ENCODE data around the gene CDKL4. TPM values are rescaled to one million over a fixed set of nuclear protein-coding genes. Genes with fewer than 3 reads are reported as not detected.
"Not testable (repeated sequence)": the region's sequence is repeated elsewhere in the genome, so short reads cannot be mapped to it uniquely, and the experiment has no call there.

Gene CDKL4
- total and polyA plus RNA-seq, 10 donors = 0.22 to 1.8 (median 0.95) TPM; not detected in 3

DNA sequence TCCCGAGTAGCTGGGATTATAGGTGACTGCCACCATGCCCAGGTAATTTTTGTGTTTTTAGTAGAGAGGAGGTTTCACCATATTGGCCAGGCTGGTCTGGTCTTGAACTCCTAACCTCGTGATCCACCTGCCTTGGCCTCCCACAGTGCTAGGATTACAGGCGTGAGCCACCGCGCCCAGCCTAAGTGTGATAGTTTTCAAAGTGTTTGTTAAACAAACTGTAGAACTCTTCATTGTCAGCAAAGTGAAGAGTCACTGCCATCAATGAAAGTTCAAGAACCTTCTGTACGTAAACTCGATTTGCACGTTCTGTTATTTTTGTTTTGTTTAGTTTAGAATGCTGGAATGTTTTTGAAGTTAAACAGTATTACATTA is 104.9 kb downstream of the CDKL4 start:
- H3K4me3 ChIP-seq = no peak overlapping the region
- DNase-seq = no peak
- H3K36me3 ChIP-seq = no peaks in the 10 kb centered on the region
- 92 to 96% (median 95%) methylated on average over 8 of the region's 8 CpGs for WGBS, 5 donors
- peaks cover 0 to 60% (median 38%) of the 10 kb centered on the region in 6 donors for H3K4me1 ChIP-seq
- TF ChIP-seq, protein P1, sequence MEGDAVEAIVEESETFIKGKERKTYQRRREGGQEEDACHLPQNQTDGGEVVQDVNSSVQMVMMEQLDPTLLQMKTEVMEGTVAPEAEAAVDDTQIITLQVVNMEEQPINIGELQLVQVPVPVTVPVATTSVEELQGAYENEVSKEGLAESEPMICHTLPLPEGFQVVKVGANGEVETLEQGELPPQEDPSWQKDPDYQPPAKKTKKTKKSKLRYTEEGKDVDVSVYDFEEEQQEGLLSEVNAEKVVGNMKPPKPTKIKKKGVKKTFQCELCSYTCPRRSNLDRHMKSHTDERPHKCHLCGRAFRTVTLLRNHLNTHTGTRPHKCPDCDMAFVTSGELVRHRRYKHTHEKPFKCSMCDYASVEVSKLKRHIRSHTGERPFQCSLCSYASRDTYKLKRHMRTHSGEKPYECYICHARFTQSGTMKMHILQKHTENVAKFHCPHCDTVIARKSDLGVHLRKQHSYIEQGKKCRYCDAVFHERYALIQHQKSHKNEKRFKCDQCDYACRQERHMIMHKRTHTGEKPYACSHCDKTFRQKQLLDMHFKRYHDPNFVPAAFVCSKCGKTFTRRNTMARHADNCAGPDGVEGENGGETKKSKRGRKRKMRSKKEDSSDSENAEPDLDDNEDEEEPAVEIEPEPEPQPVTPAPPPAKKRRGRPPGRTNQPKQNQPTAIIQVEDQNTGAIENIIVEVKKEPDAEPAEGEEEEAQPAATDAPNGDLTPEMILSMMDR (IDR thresholded peaks at IDR 0.05 in 8 of 11, conservative IDR thresholded peaks at IDR 0.05 in 3 of 11) = no peak
- H3K27ac ChIP-seq = no peak overlapping the region
- no peaks in the 10 kb centered on the region for H3K9me3 ChIP-seq
- H3K27me3 ChIP-seq (replicated peaks in 1 of 7) = no peaks in the 10 kb centered on the region
- intact Hi-C loops (cut with DNase I; ENCODE audit: low total_unique reads) = no loop called here

- H3K9me3 ChIP-seq; H3K4me3 ChIP-seq; H3K27ac ChIP-seq; H3K36me3 ChIP-seq; DNase-seq; H3K27me3 ChIP-seq (replicated peaks in 1 of 7); intact Hi-C loops (cut with DNase I; ENCODE audit: low total_unique reads): not testable (repeated sequence)
- 94 to 97% (median 95%) methylated on average over 18 of the region's 18 CpGs for WGBS, 5 donors
- H3K4me1 ChIP-seq = peaks cover 0 to 58% (median 33%) of the 10 kb centered on the region in 6 donors
These were observed 105.5 kb downstream of the CDKL4 start for GRCh38 chr2:39138187-39138836.

DNA sequence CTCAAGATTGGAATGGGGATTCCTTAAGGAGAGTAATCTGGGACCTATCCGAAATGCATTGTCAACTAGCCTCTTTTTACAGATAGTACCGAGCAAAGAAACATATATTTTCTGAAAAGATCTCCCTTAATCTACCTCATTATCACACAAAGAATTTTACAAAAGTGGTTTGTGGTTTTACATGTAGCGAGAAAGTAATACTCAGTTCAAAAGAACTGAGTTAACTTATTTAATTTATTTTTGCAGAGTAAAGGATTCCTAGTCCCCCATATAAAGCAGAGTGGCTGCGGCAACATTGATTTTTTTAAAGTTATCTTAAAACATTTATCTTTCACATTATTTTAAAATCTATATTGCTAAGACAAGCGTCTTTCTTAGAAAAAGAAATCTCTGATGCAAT is 107.0 kb downstream of the CDKL4 start:
- TF ChIP-seq POLR2A (IDR thresholded peaks at IDR 0.05) (no peak), POLR2AphosphoS5 (IDR thresholded peaks at IDR 0.05) (no peak)
- no peak for DNase-seq
- no peak overlapping the region for H3K27ac ChIP-seq
- H3K27me3 ChIP-seq (replicated peaks in 1 of 7) = no peaks in the 10 kb centered on the region
- intact Hi-C loops (cut with DNase I; ENCODE audit: low total_unique reads) = no loop called here
- H3K36me3 ChIP-seq = no peaks in the 10 kb centered on the region
- H3K4me3 ChIP-seq = no peak overlapping the region
- peaks cover 0 to 48% (median 25%) of the 10 kb centered on the region in 6 donors for H3K4me1 ChIP-seq
- 55 to 78% (median 74%) methylated on average over 5 of the region's 5 CpGs for WGBS, 5 donors
- H3K9me3 ChIP-seq = no peaks in the 10 kb centered on the region

DNA sequence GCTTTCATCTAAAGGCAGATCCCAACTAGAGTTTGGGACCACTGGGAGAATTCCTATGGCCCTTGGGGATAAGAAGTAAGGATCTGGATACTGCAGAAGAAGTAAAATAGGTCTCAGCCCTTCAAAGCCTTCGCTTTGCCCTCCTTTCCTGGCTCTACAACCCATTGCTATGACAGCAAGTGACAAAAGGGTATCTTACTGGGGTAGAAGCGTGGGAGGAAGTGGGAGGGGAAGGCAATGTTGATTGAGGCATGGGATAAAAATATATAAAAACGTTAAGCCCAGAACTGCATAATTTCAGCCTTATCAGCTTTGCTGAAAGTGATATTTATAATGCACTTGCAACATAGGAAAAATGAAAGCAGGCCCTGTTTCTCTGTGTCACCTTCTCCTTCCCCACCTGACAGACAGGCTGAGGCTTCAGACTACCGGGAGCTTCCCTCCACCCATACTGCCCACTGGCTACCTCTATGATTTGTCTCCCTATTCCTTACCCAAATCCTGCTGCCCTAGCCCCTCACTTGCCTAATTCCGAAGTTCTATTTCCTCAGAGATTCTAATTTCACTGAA is 108.0 kb downstream of the CDKL4 start:
- Histone ChIP-seq H3K27me3 (replicated peaks in 1 of 7) (no peaks in the 10 kb centered on the region), H3K36me3 (no peaks in the 10 kb centered on the region), H3K4me3 (no peak overlapping the region), H3K4me1 (peaks cover 0 to 38% (median 15%) of the 10 kb centered on the region in 6 donors), H3K27ac (peak overlapping the region in 1 of 8 donors; percentile 27), H3K9me3 (no peaks in the 10 kb centered on the region)
- intact Hi-C loops (cut with DNase I; ENCODE audit: low total_unique reads) = no loop called here
- no peak for TF ChIP-seq POLR2AphosphoS5 (IDR thresholded peaks at IDR 0.05)
- TF ChIP-seq, protein P1 (IDR thresholded peaks at IDR 0.05 in 8 of 11, conservative IDR thresholded peaks at IDR 0.05 in 3 of 11) = no peak
- no peak for TF ChIP-seq POLR2A (IDR thresholded peaks at IDR 0.05)
- WGBS, 5 donors = 51 to 60% (median 57%) methylated on average over 5 of the region's 5 CpGs
- DNase-seq = no peak

- intact Hi-C loops (cut with DNase I; ENCODE audit: low total_unique reads) = no loop called here
These were observed 110.4 kb downstream of the CDKL4 start for GRCh38 chr2:39133215-39133851.

More at GRCh38 chr2:39133215-39133851, 110.4 kb downstream of the CDKL4 start:
- no peaks in the 10 kb centered on the region for H3K36me3 ChIP-seq
- WGBS, 5 donors = 67 to 77% (median 72%) methylated on average over 3 of the region's 3 CpGs
- no peaks in the 10 kb centered on the region for H3K27me3 ChIP-seq (replicated peaks in 1 of 7)
- no peak for DNase-seq
- no peak overlapping the region for H3K4me3 ChIP-seq
- no peaks in the 10 kb centered on the region for H3K9me3 ChIP-seq
- H3K4me1 ChIP-seq = peaks cover 5 to 40% (median 22%) of the 10 kb centered on the region in 6 donors
- no peak overlapping the region for H3K27ac ChIP-seq
- TF ChIP-seq POLR2AphosphoS5 (IDR thresholded peaks at IDR 0.05) (no peak), POLR2A (IDR thresholded peaks at IDR 0.05) (no peak)
- TF ChIP-seq, protein P1 (IDR thresholded peaks at IDR 0.05 in 8 of 11, conservative IDR thresholded peaks at IDR 0.05 in 3 of 11) = no peak

Data from spleen (tissue), 11 donors.